GM20431 (cell line): ENCODE results near the gene SLITRK5.

Experiments
- in situ Hi-C: fragments of 300-500 bp; cut with MseI, MboI; formaldehyde crosslinking; loops from one replicate; pipeline ENCODE4 v1.15.0; 2020; ENCODE audit warnings: low sequenced_read_pairs; ENCODE audit not compliant: unreplicated experiment

Gene SLITRK5

GRCh38 chr13:87709947-87710346, 38.8 kb downstream of the SLITRK5 start:
- in situ Hi-C loops = no loop called here

- in situ Hi-C loops = no loop called here
Observed at GRCh38 chr13:87712012-87712411, 40.8 kb downstream of the SLITRK5 start.
